ENCODE data around the gene PC.

The PC gene

DNA sequence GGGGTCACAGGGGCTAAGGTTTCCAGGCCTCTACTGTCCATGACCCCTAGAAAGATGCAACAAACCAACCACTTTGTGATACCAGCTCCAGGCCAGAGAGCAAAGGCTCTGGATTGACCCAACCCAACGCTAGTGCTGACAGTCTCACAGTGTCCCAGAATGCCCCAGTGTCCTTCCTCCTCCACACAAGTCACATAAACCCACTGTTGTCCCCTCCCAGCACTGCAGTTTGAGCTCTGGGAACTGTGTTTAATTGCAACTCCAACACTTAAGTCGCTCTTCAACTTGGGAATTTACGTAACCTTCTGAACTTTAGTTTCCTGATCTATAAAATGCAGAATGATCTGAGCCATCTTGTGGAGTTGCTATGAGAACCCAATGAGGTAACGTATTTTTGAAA lies 47.5 kb downstream of the PC start:
- DNase-seq: no peak

GRCh38 chr11:66910016-66910415 lies 48.2 kb downstream of the PC start:
- DNase-seq: no peak

- DNase-seq: no peak
Measured at GRCh38 chr11:66909181-66909580, 49.0 kb downstream of the PC start.

GRCh38 chr11:66907751-66908630 lies 50.2 kb downstream of the PC start:
- peak; percentile 37 for DNase-seq

GRCh38 chr11:66906061-66906733 lies 52.0 kb downstream of the PC start:
- DNase-seq: no peak

GRCh38 chr11:66905631-66906030 lies 52.6 kb downstream of the PC start:
- DNase-seq: no peak

DNA sequence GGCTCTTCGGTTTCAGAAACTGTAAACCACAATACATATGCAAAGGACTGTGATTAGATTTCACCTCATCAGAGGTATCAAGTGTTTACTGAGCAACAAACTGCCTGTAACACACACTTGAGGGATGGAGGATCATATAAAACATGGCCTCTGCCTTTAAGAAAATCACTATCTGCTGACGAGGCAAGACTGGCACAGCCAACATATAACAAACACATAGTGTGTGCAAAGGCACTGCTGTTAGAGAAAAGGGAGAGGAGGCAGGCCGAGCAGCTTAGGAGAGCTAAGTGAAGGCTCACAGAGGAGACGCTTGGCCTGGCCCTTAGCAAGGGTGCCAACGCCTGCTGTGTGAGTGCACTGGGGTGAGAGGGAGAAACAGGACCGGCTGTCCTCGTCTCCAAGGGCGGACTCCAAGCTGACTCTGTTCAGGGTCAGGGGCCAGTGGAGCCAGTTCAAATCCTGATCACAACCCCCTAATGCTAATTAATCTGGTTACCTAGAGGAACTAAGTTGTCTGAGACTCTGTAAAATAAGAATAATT lies 53.1 kb downstream of the PC start:
- no peak for DNase-seq

GRCh38 chr11:66904561-66904960 lies 53.6 kb downstream of the PC start:
- DNase-seq: no peak

- no peak for DNase-seq
Measured at GRCh38 chr11:66904055-66904454, 54.1 kb downstream of the PC start.

DNA sequence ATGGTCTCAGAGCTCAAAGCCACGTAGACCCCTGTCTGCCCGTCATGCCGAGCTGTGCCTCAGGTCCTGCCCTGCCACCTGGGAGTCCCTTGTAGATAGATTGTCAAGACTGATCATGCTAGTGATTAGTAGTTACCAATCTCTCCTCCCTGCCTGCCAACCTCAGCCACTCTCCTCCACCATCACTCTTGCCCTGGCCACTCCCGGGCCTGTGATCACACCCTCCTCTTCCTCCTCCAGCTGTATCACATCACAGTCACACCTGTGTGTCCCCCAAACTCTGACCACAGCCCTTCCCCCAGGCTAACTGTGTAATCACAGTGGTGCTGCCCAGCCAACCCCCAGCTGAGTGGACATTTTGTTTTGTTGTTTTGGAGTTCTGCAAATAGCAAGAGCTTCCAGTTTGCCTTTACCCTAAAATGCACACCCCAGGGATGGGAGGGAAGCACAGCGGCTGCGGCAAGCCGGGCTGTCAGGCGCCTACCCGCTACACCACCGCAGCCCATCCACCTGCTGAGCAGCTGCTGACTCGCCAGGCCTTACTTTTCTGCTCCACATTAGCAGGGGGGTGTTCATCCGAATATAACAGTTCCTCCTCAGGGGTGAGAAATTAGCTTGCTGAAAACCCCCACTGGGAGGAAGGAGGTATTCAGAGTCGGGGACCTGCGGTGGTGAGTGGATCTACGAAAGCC lies 55.6 kb downstream of the PC start:
- DNase-seq: no peak

GRCh38 chr11:66901964-66902390 lies 56.2 kb downstream of the PC start:
- DNase-seq: no peak

DNA sequence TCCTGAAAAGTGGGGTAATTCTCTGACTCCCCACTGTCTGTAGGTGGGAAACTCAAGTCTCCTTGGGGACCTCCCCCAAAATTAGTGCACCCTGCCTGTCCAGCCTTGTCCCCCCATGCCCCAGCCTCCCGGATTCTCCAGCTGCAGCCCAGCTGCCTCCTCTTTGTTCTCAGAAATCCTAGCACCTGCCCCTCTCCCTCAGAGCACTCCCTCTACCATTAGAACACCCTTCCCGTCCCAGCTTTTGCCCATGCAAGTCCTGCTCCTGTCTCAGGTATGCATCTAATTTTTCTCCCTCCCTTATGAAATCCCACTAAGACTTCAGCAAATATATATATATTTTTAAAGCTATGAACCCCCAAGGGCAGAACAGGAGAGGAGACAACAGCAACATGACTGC lies 64.0 kb downstream of the PC start:
- no peak for DNase-seq

- no peak for DNase-seq
Measured at GRCh38 chr11:66892911-66893310, 65.3 kb downstream of the PC start.

DNA sequence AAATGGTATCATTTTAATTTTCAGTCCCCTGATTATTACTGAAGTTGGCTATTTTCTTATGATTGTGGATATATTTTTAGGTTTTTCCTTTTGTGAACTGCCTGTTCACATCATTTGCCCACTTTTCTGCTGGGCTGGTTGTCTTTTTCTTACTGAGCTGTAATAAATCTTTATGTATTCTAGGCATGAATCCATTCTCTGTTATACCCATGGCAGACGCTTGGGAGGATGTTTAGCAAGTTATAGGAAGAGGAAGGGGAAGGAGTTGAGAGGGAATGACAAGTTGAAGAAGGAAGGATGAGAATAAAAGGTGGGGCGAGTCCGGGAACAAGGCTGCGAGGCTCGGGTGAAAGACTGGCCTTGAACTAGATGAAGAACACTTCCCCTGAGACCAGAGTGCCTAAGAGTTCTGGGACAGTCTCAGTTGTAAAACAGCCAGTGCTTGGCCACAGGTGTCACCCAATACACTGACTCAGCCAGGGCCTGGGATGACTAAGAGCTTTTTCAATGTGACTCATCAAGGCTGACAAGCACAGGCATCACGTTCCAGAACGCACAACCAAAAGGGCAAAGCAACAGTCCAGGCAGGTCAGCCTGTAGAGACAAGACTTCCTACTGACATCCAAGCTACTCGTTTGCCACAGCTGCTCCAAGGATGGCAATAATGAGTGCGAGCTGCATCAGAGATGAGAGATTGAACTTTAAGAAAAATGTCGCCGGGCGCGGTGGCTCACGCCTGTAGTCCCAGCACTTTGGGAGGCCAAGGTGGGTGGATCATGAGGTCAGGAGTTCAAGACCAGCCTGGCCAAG lies 66.1 kb downstream of the PC start:
- DNase-seq: no peak

DNA sequence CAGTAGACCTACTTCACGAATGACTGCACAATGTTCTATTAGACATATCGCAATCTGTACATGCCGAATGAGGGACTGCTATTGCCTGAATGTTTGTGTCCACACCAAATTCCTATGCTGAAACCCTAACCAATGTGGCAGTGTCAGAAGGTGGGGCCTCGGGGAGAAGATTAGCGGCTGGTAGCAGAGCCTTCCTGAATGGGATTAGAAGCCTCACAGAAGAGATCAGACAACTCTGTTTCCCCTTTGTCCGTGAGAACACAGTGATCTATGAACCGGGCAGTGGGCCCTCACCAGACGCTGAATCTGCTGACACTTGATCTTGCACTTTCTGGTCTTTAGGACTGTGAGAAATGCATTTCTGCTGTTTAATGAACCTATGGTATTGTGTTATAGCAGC lies 68.2 kb downstream of the PC start:
- peak; percentile 44 for DNase-seq

- DNase-seq: no peak
Measured at GRCh38 chr11:66888282-66888681, 69.9 kb downstream of the PC start.

DNA sequence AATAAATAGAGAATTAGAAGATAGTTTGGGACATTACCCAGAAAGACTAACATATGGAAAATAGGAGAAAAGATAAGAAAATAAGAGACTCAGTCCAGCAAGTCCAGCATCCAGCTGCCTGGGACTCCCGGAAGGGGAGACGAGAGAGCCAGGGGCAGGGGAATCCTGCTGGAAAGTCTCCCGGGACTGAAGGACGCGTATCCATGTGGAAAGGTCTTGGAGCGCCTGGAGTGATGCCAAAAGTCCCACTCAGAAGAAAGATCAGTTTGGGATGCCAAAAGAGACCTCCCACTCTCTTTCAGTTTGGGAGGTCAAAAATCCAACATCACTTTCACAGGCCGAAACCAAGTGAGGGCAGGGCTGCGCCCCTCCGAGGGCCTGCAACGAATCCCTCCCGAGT lies 70.7 kb downstream of the PC start:
- DNase-seq: no peak

DNA sequence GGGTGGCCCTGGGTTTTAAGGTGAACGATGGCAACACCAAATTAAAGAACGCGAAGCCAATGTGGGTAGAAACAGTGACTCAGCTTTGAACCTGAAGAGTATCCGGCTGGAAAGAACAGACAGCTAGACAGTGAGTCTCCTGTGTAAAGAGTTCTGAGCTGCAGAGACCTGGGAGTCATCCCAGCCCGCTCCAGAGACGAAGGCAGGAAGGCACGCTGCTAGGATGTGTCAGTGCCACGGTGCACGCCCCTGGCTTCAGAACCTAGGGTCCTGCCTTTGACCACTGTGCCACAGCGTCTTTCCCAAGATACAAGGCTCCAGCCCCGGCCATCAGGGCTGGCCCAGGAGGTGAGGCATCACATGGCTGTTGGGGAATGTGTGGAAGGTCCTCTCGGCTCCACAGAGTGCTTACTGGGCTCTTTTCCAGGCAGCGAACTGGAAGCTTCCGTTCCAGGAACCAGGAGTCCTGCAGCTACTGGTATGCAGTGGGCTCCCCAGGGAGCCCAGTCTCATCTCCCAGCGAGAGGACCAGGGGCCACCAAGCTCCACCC lies 71.4 kb downstream of the PC start:
- no peak for DNase-seq

DNA sequence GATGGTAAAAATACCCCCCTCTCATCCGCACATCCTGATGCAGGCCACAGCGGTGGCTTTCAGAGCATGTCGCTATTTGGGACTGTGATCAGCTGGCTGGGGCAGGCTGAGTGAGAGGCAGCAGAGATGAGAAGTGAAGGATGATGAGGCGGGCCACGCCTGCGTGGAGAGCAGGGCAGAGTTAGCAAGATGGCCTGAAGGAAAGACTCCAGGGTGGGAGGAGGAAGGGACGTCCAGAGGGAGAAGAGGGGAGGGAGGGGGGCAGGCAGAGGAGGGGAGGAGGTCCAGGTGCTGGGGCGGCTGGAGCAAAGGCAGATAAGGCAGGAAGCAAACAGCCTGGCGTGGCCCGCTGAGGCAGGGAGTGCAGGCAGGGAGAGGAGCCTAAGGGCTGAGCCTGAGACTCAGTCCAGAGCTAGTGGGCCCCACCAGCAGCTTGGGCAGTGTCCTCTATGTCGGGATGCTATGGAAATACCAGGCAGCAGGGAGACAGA lies 72.2 kb downstream of the PC start:
- DNase-seq: no peak

DNA sequence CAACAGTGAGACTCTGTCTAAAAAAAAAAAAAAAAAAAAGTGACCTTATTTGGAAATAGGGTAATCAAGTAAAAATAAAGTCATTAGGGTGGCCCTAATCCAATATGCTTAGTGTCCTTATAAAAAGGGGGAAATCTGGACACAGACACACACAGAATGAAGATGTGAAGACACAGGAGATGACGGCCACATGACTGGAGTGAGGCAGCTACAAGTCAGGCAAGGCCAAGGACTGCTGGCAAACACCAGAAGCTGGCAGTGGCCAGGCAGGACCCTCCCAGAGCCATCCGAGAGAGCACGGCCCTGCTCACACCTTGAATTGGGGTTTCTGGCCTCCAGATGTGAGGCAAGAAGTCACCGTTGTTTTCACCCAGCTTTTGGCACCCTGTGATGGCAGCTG lies 72.7 kb downstream of the PC start:
- no peak for DNase-seq

GRCh38 chr11:66884443-66884842 lies 73.7 kb downstream of the PC start:
- DNase-seq: no peak

Data from right kidney (tissue), 1 donor.